ENCODE measurements around the gene LRRC73.

The LRRC73 gene

DNA sequence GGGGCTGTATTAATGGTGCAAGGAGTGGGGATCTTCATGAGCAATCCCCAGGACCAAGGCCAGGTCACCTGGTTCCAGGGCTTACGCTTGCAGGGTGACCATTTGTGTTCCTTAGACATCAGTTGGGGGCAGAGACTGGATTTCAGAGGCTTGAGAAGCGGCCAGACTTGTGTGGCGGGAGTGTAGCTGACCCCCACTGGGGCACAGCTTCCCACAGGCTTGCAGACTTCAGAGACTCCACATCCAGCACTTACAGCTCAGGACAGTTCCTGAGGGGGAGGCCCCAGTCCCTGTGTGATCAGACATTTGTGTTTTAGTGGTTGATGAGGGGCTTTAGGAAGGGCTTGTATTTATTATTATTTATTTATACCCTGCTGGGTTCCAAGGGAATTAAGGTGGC is 17.5 kb downstream of the LRRC73 start:
- H3K4me3 ChIP-seq (replicated peaks in 1 of 2; ENCODE audit: low read depth in 2 of 2, low read length in 2 of 2): no peak overlapping the region
- no peak for DNase-seq (ENCODE audit: low read depth in 2 of 2)
- TF ChIP-seq, protein P1, sequence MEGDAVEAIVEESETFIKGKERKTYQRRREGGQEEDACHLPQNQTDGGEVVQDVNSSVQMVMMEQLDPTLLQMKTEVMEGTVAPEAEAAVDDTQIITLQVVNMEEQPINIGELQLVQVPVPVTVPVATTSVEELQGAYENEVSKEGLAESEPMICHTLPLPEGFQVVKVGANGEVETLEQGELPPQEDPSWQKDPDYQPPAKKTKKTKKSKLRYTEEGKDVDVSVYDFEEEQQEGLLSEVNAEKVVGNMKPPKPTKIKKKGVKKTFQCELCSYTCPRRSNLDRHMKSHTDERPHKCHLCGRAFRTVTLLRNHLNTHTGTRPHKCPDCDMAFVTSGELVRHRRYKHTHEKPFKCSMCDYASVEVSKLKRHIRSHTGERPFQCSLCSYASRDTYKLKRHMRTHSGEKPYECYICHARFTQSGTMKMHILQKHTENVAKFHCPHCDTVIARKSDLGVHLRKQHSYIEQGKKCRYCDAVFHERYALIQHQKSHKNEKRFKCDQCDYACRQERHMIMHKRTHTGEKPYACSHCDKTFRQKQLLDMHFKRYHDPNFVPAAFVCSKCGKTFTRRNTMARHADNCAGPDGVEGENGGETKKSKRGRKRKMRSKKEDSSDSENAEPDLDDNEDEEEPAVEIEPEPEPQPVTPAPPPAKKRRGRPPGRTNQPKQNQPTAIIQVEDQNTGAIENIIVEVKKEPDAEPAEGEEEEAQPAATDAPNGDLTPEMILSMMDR (IDR thresholded peaks at IDR 0.05; ENCODE audit: low read depth, low read length): no peak

DNA sequence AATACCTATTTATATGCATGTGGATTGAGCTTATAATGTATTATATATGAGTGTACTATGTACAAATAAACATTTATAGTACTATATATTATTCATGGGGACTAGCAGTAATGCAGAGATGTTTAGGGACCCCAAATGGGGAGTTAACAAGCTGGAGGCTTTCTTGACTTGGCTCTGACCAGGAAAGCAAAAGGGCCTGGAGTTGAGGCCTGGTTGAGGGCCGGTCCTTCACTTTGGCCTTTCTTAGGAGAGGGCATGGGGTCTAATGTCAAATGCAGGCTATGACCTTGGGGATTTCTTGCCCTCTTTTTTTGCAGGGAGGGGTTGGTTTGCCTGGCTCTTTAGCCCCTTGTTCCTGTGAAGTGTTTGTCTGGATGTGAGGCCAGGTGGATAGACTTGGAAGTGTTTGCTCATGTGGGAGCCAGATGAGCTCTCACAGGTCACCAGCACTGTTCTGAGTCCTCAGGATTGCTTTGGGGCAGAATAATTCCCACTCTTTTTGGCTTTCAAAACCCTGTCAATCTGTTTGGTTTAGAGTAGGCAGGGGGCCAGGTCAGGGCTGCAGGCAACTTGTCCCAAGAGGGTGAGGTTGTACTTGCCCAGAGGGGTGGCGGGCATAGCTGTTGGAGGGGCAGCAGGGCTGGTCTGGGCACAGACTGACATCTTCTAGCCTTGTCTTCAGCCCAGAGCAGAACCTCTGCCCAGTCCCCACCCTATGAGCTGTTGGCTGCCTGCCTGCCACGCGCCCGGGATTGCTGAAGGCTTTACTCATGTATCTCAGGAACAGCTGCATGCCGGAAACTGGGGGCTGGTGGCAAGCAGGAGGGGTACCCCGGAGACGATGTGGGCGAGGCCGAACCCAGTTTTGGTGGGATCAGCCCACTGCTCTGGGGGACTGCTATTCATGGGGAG is 18.1 kb downstream of the LRRC73 start:
- DNase-seq (ENCODE audit: low read depth in 2 of 2): peak; percentile 77
- no peak overlapping the region for H3K4me3 ChIP-seq (replicated peaks in 1 of 2; ENCODE audit: low read depth in 2 of 2, low read length in 2 of 2)
- TF ChIP-seq, protein P1 (IDR thresholded peaks at IDR 0.05; ENCODE audit: low read depth, low read length): no peak

DNA sequence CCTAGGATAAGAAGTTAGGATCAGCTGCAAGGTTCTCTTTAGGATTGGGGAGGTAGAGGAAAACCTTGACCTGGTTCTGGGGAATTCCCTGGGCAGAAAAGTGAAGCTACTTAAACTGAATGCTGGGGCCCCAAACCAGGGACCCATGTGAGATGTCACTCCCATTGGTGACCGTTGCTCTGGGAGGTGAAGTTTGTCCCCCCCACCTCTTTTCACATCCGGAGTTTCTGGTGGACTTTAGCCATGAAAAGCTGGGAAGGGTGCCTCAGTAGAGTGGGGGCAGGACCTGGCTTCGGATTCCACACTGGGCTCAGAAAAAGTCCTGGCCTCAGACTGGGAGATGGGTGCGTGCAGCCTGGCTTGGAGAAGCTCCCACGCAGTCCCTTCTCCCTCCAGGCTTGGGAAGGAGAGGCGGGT is 19.6 kb downstream of the LRRC73 start:
- TF ChIP-seq, protein P1 (IDR thresholded peaks at IDR 0.05; ENCODE audit: low read depth, low read length): no peak
- H3K4me3 ChIP-seq (replicated peaks in 1 of 2; ENCODE audit: low read depth in 2 of 2, low read length in 2 of 2): no peak overlapping the region
- no peak for DNase-seq (ENCODE audit: low read depth in 2 of 2)

DNA sequence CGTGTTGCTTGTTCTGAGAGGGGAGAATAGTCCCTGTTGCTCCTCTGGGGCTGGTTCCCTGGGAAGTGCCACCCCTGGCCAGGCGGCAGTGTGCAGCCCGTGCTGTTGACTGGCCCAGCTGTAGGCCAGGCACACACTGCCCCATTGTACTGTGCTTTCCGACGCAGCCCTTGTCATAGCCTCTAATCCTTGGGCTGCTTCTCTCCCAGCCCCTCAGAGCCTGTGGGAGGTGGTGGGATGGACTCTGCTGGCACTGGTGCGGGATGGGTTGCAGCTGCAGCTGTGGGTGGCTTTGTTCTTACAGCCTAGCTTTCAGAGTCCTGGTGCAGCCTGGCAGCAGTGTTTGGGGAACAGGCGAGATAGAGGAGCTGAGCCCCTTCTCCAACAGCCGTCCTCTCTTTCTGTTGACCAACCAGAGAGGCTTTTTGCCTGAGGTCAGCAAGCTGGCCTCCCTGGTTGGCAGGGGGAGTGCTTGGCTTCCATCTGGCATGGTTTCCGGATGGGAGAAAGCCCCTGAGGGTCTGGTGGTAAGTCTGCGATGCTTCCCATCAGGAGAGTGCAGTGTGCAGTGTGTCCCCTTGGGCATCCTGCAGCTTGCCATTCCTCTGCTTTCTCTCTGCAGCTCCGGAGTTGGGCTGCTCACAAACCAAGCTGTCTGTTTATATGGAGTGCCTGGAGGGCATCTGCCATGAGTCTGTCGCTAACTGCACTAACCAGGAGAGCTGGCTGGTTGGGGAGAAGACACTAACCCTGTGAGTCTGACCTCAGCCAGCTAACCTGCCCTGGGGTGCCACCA is 20.7 kb downstream of the LRRC73 start:
- TF ChIP-seq, protein P1 (IDR thresholded peaks at IDR 0.05; ENCODE audit: low read depth, low read length): no peak
- no peak for DNase-seq (ENCODE audit: low read depth in 2 of 2)
- H3K4me3 ChIP-seq (replicated peaks in 1 of 2; ENCODE audit: low read depth in 2 of 2, low read length in 2 of 2): no peak overlapping the region

DNA sequence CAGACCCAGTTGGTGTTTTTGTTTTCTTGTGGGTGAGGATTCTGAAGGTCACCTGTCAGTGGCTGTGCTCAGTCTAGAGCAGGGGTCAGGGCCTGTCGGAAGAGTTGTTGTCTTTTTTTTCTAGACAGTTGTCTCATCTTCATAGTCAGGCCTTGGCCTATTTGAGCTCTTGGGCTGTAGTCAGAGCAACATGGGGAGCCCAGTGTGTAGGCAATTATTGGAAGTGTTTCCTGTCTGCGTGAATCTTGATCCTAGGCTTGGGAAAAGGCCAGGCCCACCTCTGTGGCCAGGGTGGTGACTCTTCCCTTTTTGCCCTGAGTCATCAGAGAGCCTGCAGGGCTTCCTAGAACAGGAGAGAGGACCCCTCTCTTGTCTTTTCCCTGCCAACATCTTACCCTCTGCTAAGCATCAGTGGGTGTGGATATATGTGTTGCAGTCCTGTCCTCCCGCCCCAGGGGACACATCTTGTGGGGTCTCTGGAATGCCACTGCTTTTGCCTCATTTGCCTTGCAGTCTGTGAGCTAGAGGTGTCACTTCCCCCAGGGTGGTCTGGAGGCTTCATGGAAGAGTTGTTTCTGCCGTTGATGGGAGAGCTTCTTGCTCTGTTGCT is 21.4 kb downstream of the LRRC73 start:
- peak in 1 of 2 donors; percentile 28 for DNase-seq (ENCODE audit: low read depth in 2 of 2)
- TF ChIP-seq, protein P1 (IDR thresholded peaks at IDR 0.05; ENCODE audit: low read depth, low read length): no peak
- no peak overlapping the region for H3K4me3 ChIP-seq (replicated peaks in 1 of 2; ENCODE audit: low read depth in 2 of 2, low read length in 2 of 2)

DNA sequence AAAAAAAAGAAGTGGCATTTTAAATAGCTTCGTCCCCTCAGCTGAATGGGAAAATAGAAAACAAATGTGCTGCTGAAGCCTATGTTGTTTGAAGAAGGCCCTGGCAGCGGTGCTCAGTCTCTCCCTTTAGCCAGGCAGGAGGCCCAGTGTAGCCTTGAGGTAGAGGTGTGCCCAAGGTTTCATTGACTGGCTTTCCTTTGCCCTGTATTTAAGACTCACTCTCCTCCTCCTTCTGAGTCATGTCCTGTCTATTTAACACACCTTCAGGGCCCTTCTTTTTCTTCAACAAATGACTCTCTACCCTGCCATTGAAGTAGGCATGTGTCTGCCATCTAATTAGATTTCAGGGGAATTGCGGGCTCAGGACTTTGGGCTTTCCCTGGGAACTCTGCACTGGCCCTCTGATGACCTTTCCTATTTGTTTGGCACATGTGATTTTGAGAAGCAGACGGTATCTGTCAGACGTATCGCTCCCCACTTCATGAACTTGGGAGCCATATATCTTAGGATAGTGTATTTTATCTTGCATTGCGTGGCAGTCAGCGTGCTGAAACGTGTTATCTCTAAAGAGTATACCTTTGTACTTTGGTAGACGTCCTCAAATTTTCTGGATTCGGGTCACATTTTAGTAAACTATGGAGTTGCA is 28.4 kb downstream of the LRRC73 start:
- TF ChIP-seq, protein P1 (IDR thresholded peaks at IDR 0.05; ENCODE audit: low read depth, low read length): no peak
- no peak overlapping the region for H3K4me3 ChIP-seq (replicated peaks in 1 of 2; ENCODE audit: low read depth in 2 of 2, low read length in 2 of 2)
- no peak for DNase-seq (ENCODE audit: low read depth in 2 of 2)
